ENCODE measurements around the gene ATP6V0E1.

DNA sequence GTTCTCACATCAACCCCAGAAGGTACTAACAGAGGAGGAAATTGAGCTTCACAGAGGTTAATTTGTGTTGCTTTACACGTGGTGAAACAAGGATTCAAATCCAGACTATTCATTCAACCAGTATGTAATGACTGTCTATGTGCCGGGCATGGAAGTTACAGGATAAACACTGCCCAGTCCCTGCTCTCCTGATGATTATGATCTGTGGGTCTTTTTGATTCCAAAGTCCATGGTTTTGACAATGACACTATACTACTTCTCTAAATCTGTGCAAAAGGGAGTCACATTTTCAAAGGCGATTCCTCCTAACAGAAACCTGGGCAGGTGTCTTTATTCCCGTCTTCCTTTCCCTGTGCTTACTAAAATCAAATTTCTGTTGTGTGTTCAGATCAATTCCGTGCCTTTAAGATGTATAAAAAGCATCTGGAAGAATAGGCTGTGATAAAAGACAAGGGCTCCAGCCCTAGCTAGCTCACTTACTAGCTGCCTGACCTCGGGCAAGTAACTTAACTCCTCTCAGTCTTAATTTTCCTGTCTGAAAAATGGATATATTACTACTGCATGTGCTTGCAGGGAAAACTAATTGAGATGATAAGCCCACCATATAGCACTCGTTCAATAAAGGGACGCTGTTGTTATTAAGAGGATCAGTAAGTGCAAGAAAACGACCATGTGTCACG lies 71.6 kb downstream of the ATP6V0E1 start:
- TF ChIP-seq, protein P1, sequence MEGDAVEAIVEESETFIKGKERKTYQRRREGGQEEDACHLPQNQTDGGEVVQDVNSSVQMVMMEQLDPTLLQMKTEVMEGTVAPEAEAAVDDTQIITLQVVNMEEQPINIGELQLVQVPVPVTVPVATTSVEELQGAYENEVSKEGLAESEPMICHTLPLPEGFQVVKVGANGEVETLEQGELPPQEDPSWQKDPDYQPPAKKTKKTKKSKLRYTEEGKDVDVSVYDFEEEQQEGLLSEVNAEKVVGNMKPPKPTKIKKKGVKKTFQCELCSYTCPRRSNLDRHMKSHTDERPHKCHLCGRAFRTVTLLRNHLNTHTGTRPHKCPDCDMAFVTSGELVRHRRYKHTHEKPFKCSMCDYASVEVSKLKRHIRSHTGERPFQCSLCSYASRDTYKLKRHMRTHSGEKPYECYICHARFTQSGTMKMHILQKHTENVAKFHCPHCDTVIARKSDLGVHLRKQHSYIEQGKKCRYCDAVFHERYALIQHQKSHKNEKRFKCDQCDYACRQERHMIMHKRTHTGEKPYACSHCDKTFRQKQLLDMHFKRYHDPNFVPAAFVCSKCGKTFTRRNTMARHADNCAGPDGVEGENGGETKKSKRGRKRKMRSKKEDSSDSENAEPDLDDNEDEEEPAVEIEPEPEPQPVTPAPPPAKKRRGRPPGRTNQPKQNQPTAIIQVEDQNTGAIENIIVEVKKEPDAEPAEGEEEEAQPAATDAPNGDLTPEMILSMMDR (IDR thresholded peaks at IDR 0.05; ENCODE audit: low read length): no peak
- TF ChIP-seq EZH2 (optimal IDR thresholded peaks at IDR 0.05; ENCODE audit: low read depth, low read length): no peak
